GM03348 (cell line): ENCODE data around the gene ZBTB21.
A peak's percentile ranks its signal among the peaks of the same experiment; 100 is the strongest.
"Not testable (repeated sequence)": the region's sequence is repeated elsewhere in the genome, so short reads cannot be mapped to it uniquely, and the experiment has no call there.

ENCODE experiments used
- DNase-seq: peaks from one replicate; pipeline ENCODE4 v3.0.0; 2012; ENCODE audit warnings: low spot score

ZBTB21 gene

DNA sequence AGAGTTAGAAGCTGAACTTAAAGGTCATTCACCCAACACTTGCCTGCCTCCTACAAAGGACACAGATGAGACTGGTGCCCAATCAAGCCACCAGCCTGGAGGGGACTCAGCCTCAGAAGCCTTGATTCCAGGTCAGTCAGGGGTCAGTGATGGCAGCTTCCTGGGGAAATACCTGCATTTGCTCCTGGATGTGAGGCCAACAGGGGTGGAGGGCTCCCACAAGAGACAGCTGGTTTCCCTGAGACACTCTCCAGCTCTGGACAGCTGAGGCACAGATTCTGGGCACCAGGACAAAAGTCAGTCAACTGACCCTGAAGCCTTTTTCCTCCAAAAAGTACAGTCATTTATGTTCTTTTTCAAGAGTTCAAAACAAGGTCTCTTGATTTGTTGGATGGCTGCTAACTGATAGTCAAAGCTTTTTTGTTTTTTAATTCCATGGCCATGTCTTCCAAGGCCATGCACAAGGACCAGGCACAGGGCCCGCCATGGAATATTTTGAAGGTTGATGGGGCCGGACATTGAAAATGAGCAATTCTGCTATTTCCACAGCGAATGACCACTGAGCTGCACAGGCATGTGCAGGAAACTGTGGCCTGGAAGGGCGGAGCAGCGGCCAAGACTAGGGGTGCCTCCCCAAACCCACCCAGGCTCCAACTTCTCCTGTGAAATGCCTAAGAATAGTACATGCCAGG is 58.1 kb downstream of the ZBTB21 start:
- no peak for DNase-seq

DNA sequence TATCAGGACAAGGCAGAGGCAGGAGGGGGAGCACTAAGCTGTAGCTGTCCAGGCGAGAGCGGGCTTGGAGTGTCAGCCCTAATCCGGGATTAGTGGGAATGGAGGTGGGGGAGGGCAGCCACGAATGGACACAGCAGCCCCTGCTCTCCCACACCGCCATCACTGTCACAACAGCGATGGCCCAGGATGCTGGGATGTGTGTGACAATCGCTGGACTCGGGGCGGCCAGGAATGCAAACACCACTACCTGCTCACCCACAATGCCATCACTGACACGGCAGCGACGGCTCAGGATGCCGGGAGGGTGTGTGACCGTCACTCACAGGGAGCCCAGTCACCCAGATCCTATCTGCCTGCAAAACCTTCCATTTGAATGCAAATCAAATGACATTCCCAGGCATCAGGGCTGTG is 59.2 kb downstream of the ZBTB21 start:
- DNase-seq = no peak

DNA sequence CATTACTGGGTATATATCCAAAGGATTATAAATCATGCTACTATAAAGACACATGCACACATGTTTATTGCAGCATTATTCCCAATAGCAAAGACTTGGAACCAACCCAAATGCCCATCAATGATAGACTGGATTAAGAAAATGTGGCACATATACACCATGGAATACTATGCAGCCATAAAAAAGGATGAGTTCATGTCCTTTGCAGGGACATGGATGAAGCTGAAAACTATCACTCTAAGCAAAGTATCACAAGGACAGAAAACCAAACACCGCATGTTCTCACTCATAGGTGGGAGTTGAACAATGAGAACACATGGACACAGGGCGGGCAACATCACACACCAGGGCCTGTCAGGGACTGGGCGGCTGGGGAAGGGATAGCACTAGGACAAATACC is 60.5 kb downstream of the ZBTB21 start:
- not testable (repeated sequence) for DNase-seq

DNA sequence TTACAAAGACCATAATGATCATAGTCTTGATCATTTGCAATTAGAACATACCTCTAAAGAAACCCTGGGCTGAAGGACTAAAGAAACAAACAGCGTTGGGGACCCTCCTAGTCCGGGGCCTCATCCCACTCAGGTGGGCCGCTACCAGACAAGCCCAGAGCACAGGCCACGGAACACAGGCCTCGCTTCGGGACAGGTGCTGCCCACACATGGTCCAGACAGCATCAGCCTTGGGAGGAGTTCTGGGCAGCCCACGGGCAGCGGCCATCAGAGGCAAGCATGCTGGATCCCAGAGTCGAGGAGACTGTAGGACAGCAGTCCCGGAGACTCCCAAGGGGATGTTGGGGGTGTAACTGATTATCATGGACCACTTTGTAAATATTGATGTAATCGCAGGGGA is 61.3 kb downstream of the ZBTB21 start:
- no peak for DNase-seq

DNA sequence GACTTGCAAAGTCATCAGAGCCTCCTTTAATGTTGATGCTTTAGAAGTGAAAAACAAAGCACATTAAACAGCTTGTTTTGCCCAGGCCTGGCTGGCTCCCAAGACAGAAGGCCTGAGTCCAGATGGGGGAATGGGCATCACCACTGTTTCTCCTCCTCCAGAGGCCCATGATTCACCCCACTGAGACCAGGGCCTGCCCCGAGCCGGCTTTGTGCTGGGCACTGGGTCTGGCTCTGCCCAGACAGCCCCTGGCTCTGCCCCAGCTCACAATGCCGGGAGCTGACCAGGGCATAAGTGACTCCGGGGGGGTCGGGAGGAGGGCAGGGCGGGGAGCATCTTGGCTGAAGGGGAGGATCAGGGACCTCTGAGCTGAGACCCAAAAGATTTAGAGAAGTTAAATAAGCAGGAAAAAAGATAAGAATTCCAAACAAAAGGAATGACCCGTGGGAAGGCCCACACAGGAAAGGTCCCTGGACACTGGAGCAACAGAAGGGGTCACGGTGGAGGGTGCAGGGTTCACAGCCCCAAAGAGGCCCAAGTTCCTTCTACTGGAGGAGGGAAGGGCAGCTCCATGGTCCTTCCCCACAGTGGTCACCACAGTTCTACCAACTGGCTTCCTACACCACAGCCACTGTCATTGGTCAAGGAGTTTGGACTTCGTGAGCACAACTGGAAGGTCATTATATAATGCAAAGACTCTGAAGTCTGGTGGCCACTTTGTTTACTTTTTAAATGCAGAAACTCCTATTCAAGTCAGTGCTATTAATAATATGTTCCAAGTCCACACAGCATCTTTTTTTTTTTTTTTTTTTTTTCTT is 61.9 kb downstream of the ZBTB21 start:
- DNase-seq = peak; percentile 72

DNA sequence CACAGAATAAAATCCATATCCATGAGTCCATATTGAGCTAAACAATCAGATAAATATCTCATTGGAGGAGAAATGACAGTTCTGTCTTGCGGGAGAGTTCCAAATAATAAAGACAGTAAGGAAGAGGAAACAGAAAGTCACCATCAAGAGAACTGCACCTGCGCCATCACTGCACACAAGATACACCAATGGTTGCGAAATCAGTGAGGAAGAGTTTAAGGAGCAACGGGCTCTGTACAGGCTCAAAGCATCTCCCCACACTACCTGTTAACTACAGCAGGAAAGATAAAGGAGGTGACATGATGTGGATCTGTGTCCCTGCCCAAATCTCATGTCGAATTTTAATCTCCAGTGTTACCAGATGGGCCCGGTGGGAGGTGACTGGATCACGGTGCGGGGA is 64.2 kb downstream of the ZBTB21 start:
- DNase-seq = no peak

DNA sequence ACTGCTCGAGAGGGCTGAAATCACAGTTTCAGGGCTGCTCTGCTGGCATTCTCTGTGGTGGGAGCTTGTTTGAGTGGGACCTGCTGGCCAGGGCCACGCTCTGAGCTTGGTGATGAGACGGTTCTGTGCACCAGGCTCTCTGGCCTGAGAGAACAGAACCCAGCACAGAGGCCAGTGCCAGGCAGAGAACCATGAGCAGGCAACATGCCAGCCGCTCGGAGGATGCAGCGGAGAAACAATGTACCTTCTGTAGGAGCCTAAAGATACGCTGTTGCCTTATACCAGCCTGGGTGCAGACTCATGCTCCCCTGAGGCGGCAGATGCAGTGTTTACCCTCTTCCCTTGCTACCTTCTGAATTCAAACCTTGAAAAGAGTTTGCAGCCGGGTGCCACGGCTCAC is 66.3 kb downstream of the ZBTB21 start:
- no peak for DNase-seq

DNA sequence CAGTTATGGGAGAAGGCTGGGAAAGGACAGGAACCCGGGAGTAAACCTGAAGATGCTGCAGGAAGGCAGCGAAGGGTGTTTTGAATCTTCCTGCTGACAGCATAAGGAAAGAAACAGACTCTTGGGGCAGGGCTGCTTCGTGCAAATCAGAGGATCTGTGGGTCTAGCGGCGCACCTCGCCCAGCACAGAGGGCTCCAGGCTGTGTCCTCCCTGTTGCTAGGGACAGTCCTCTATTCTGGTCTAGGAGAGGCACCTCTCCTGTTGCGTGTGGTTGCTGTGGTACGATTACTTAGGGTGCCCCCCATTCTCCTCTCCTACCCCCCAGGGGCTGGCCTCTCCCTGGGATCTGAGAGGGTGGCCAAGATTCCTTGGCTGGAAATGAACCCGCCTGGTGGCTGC is 67.7 kb downstream of the ZBTB21 start:
- DNase-seq = no peak

DNA sequence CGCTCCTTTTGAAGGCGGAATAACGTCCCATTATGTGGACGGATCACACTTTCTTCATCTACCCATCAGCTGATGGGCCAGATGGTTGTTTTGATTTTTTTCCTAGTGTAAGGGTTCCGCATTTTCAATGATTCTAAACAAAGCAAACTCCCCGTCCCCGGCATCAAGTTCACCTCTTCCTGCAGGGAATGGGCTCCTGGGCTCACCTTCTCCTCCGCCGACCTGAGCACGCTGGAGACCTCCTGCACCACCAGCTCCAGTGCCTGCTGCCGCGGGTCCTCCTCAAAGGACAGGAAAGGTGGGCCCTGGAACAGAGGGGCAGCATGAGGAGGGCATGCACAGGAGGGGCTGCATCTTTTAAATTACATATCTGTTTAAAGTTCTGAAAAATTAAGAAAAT is 68.2 kb downstream of the ZBTB21 start:
- DNase-seq = no peak

DNA sequence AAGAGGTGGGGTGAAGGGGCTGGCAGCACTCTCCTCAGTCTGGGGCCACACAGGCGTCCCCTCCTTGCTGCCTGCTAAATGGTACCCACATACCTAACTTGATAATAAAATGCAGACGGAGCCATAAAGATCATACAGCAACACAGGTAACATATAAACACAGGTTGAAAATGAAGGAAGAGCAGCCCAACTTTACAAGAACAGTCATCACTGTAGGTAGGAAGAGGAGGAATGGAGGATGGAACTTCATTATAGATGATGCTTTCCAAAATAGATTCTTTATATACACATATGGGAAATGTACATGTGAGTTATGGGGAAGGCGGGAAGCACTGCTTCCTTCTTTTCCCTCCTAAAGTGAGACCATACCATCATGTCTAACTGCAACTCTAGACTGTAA is 69.7 kb downstream of the ZBTB21 start:
- DNase-seq = no peak

DNA sequence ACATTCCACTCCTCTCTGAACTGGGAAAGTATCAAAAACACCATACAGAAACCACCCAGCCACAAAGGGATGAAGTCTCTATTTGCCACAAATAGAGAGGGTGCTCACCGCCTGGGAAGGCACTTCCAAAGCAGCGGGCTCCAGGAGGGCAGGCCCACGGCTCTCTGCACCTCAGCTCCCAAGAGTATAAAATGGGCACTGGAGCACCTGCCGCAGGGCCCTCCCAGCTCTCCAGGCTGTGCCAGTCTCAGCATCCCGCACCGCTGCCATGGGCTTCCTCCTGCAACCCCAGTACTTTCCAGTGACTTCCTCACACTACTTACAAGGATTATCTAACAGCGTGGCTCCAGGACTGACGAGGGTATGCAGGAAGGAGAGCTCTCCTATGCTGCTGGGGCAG is 70.8 kb downstream of the ZBTB21 start:
- DNase-seq = no peak
